ENCODE results near the gene EDN1. TPM values are rescaled to one million over a fixed set of nuclear protein-coding genes. Genes with fewer than 3 reads are reported as not detected.
"Not testable (repeated sequence)": the region's sequence is repeated elsewhere in the genome, so short reads cannot be mapped to it uniquely, and the experiment has no call there.

Gene EDN1
- total RNA-seq, 2 donors from 2014 or later = 9.5 to 16.2 TPM

DNA sequence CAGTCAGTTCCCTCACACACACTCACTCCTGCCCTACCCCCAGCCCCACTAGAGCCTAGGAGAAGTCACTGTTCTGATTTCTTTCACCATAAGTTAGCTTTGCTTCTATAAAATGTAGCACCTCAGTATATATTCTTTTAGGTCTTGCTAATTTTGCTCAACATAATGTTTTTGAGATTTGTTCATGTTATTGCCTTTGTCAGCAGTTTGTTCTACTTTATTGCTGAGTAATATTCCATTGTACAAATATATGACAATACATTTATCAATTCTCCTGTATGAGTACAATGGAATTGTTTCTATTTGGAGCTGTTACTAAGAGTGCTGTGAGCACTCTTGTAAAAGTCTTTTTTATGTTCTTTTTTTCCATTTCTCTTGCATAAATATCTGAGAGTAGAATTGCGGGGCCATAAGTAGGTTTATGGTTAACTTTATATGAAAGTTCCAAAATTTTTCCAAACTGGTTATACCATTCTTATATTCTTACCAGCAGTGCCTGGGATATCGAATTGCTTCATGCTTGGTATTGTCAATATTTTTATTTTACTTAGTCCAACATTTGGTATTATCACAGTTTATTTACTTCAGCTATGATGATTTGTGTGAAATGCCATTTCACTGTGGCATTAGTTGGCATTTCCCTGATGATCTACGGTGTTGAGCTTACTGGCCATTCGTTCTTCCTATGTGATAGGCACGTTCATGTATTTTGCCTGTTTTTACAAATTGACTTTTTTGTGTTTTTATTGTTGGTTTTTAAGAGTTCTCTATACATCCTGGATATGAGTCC lies 25.3 kb downstream of the EDN1 start:
- no peak overlapping the region for H3K4me3 ChIP-seq
- no peaks in the 10 kb centered on the region for H3K36me3 ChIP-seq
- intact Hi-C loops (cut with DNase I) = no loop called here
- no peak overlapping the region for H3K9ac ChIP-seq (ENCODE audit: low read depth in 2 of 2, low read length in 2 of 2)
- H3K9me3 ChIP-seq = no peaks in the 10 kb centered on the region
- H3K4me1 ChIP-seq = no peaks in the 10 kb centered on the region
- no peak for DNase-seq
- TF ChIP-seq, protein P1, sequence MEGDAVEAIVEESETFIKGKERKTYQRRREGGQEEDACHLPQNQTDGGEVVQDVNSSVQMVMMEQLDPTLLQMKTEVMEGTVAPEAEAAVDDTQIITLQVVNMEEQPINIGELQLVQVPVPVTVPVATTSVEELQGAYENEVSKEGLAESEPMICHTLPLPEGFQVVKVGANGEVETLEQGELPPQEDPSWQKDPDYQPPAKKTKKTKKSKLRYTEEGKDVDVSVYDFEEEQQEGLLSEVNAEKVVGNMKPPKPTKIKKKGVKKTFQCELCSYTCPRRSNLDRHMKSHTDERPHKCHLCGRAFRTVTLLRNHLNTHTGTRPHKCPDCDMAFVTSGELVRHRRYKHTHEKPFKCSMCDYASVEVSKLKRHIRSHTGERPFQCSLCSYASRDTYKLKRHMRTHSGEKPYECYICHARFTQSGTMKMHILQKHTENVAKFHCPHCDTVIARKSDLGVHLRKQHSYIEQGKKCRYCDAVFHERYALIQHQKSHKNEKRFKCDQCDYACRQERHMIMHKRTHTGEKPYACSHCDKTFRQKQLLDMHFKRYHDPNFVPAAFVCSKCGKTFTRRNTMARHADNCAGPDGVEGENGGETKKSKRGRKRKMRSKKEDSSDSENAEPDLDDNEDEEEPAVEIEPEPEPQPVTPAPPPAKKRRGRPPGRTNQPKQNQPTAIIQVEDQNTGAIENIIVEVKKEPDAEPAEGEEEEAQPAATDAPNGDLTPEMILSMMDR (IDR thresholded peaks at IDR 0.05) = no peak
- H3K27me3 ChIP-seq = no peaks in the 10 kb centered on the region
- no peak overlapping the region for H3K27ac ChIP-seq

DNA sequence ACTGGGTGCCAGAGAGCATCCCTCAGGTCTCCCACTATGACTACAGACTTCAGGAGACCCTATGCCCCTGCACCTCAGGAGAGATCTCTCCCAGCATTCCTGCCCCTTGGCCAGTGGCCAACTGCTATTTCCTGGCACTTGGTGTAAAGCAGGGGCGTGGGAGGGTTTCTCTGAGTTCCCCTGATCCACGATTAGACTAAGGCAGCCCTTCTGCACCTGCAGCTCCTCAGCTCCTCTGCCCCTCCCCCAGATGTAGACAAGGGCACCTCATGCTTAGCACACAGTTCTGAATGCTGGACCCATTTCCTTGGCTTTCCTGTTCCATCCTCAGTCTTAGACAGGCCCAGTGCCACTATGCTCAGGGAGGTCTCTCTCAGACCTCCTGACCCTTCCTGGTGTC lies 28.6 kb downstream of the EDN1 start:
- intact Hi-C loops (cut with DNase I) = no loop called here
- H3K9me3 ChIP-seq = no peaks in the 10 kb centered on the region
- DNase-seq = no peak
- H3K4me3 ChIP-seq = no peak overlapping the region
- TF ChIP-seq, protein P1 (IDR thresholded peaks at IDR 0.05) = no peak
- H3K36me3 ChIP-seq = no peaks in the 10 kb centered on the region
- no peak overlapping the region for H3K27ac ChIP-seq
- no peaks in the 10 kb centered on the region for H3K4me1 ChIP-seq
- no peak overlapping the region for H3K9ac ChIP-seq (ENCODE audit: low read depth in 2 of 2, low read length in 2 of 2)
- H3K27me3 ChIP-seq = no peaks in the 10 kb centered on the region

DNA sequence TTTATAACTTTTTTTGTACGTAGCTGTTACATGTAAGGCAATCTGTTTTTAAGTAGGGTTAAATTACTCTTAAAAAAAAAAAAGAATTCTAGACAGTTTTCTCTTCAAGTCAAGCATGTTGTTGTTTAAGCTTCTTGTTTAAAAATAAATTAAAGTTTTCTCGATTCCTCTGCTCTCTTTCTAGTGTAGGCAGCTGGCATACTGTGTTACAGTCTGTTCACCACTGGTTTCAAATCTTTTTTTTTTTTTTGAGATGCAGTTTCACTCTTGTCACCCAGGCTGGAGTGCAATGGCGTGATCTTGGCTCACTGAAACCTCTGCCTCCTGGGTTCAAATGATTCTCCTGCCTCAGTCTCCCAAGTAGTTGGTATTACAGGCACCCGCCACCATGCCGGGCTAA lies 29.9 kb downstream of the EDN1 start:
- H3K9me3 ChIP-seq; intact Hi-C loops (cut with DNase I); H3K27ac ChIP-seq: not testable (repeated sequence)

DNA sequence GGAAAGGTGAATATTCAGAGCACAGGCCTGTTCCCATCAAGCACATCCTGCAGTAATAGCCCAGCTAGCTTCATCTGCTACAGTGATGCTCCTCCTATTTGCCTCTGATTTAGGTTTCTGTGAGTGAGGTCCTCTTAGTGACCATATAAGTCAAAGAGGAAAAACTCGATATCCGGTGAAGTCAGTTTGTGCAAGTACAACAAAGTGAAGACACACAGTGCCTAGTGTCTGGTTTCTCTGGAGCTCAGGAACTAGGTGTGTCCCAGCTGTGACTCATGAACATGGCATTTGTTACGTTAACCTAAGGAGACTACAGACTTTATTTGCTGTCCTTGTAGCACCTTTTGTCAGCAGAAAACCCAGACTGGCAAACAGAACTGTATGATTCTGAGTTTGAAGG lies 33.9 kb downstream of the EDN1 start:
- Histone ChIP-seq H3K9ac (ENCODE audit: low read depth in 2 of 2, low read length in 2 of 2) (peak overlapping the region in 1 of 2 donors; percentile 54), H3K4me3 (no peak overlapping the region), H3K4me1 (no peaks in the 10 kb centered on the region), H3K9me3 (no peaks in the 10 kb centered on the region), H3K36me3 (no peaks in the 10 kb centered on the region), H3K27me3 (no peaks in the 10 kb centered on the region), H3K27ac (peak overlapping the region; percentile 74)
- peak; percentile 73 for DNase-seq
- intact Hi-C loops (cut with DNase I) = no loop called here
- TF ChIP-seq, protein P1 (IDR thresholded peaks at IDR 0.05) = no peak

More for the DNA sequence above, 29.9 kb downstream of the EDN1 start:
- H3K4me3 ChIP-seq; H3K36me3 ChIP-seq; H3K27me3 ChIP-seq; H3K4me1 ChIP-seq; H3K9ac ChIP-seq (ENCODE audit: low read depth in 2 of 2, low read length in 2 of 2); DNase-seq: not testable (repeated sequence)

DNA sequence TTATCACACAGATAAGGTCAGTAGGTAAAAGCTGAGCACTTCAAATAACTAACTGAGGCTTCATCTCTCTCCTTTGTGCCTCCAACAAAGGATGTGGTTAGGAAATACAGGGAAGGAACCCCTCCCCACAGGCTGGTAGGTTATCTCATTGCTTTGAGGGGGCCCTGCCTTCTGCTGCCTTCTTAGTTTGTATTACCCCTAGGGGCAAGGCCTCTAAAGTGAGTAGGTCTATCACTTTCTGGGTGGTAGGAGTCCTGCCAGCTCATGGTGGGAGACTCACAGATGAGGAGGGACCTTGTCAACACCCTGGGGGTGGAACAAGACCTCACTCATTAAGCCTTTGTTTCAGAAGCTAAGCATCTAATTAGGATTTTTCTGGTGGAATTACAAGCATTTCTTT lies 34.6 kb downstream of the EDN1 start:
- peak overlapping the region in 1 of 2 donors; percentile 54 for H3K9ac ChIP-seq (ENCODE audit: low read depth in 2 of 2, low read length in 2 of 2)
- peak overlapping the region; percentile 74 for H3K27ac ChIP-seq
- H3K27me3 ChIP-seq = no peaks in the 10 kb centered on the region
- DNase-seq = no peak
- intact Hi-C loops (cut with DNase I) = no loop called here
- no peak overlapping the region for H3K4me3 ChIP-seq
- TF ChIP-seq, protein P1 (IDR thresholded peaks at IDR 0.05) = no peak
- no peaks in the 10 kb centered on the region for H3K36me3 ChIP-seq
- no peaks in the 10 kb centered on the region for H3K9me3 ChIP-seq
- H3K4me1 ChIP-seq = no peaks in the 10 kb centered on the region

DNA sequence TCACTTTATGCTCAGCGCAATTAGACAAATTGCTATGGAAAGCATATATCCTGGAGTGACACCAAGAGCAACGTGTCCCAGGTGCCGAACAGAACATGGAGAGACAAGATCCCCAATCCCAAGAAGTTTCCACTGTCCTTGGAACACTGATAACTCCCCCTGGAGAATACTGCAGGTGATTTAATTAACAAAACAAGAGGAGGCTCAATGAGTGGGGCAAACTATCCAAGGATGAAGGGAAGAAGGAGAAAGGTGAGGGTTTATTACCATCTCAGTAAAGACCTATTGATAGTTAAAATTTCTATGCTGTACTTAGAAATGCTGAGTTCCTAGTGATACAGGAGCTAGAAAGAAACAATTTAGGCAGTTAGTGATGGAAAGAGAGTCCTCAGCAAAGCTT lies 35.7 kb downstream of the EDN1 start:
- Histone ChIP-seq H3K4me3 (no peak overlapping the region), H3K4me1 (no peaks in the 10 kb centered on the region), H3K9ac (ENCODE audit: low read depth in 2 of 2, low read length in 2 of 2) (no peak overlapping the region), H3K36me3 (no peaks in the 10 kb centered on the region), H3K27ac (no peak overlapping the region), H3K9me3 (no peaks in the 10 kb centered on the region), H3K27me3 (no peaks in the 10 kb centered on the region)
- intact Hi-C loops (cut with DNase I) = no loop called here
- TF ChIP-seq, protein P1 (IDR thresholded peaks at IDR 0.05) = no peak
- DNase-seq = no peak

All from colonic mucosa (tissue), 4 donors.